Duodenal mucosa (tissue), 2 donors: ENCODE results near the gene AEBP1.

ENCODE experiments used
- H3K27ac ChIP-seq: one replicate; pipeline ENCODE4 v1.7.0; 2013; ENCODE audit warnings: low read depth, low read length
- H3K27me3 ChIP-seq, 2 donors: one replicate each; pipeline ENCODE4 v1.7.0; 2013; ENCODE audit warnings: low read length in 2 of 2, control low read depth in 1 of 2; ENCODE audit not compliant: insufficient read depth in 2 of 2, control insufficient read depth in 1 of 2
- H3K36me3 ChIP-seq, 2 donors: one replicate each; pipeline ENCODE4 v1.7.0; 2013; ENCODE audit warnings: low read length in 2 of 2, control low read depth in 1 of 2; ENCODE audit not compliant: insufficient read depth in 2 of 2, control insufficient read depth in 1 of 2
- H3K4me1 ChIP-seq, 2 donors: one replicate each; pipeline ENCODE4 v1.7.0; 2013; ENCODE audit warnings: low read length in 2 of 2, control low read depth in 1 of 2; ENCODE audit not compliant: insufficient read depth in 2 of 2, control insufficient read depth in 1 of 2
- H3K4me3 ChIP-seq, 2 donors: one replicate each; pipeline ENCODE4 v1.7.0; 2013; ENCODE audit warnings: low read length in 2 of 2, low read depth in 1 of 2
- H3K9ac ChIP-seq, 2 donors: one replicate each; pipeline ENCODE4 v1.7.0; 2013; ENCODE audit warnings: low read length in 2 of 2, low read depth in 1 of 2
- H3K9me3 ChIP-seq, 2 donors: one replicate each; pipeline ENCODE4 v1.7.0; 2013; ENCODE audit warnings: low read length in 2 of 2, control low read depth in 1 of 2; ENCODE audit not compliant: control insufficient read depth in 1 of 2

The AEBP1 gene

GRCh38 chr7:44077061-44077460 is 27.1 kb upstream of the AEBP1 start:
- Histone ChIP-seq H3K27me3 (no peaks in the 10 kb centered on the region), H3K36me3 (peaks cover 31 to 78% of the 10 kb centered on the region in 2 donors), H3K27ac (no peak overlapping the region), H3K4me1 (peaks cover 38 to 44% of the 10 kb centered on the region in 2 donors), H3K4me3 (no peak overlapping the region), H3K9me3 (no peaks in the 10 kb centered on the region), H3K9ac (no peak overlapping the region)

- H3K27ac ChIP-seq: no peak overlapping the region
- no peaks in the 10 kb centered on the region for H3K27me3 ChIP-seq
- no peaks in the 10 kb centered on the region for H3K9me3 ChIP-seq
- no peak overlapping the region for H3K4me3 ChIP-seq
- H3K36me3 ChIP-seq: peaks cover 29 to 77% of the 10 kb centered on the region in 2 donors
- H3K9ac ChIP-seq: no peak overlapping the region
- H3K4me1 ChIP-seq: peaks cover 32 to 38% of the 10 kb centered on the region in 2 donors
Observed at GRCh38 chr7:44077681-44078091, 26.5 kb upstream of the AEBP1 start.

DNA sequence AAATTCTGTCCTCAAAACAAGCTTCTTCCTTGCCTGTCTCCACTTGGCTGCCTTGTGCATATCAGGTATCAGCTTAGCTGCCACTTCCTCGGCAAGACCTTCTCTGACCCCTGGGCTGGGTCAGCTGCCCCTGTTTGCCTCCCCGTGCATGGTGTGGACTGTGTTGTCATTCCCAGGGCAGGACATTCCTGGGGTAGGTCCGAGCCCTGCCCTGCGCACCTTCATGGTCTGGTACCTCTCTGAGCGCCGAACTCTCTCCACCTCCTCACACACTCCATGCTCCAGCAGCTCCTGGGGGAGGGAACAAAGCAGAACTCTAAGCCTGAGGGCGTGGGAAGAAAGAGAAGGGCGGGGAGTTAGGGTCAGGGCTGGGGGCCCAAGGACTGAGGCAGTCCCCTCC is 25.6 kb upstream of the AEBP1 start:
- peaks cover 22 to 68% of the 10 kb centered on the region in 2 donors for H3K36me3 ChIP-seq
- peaks cover 23 to 29% of the 10 kb centered on the region in 2 donors for H3K4me1 ChIP-seq

DNA sequence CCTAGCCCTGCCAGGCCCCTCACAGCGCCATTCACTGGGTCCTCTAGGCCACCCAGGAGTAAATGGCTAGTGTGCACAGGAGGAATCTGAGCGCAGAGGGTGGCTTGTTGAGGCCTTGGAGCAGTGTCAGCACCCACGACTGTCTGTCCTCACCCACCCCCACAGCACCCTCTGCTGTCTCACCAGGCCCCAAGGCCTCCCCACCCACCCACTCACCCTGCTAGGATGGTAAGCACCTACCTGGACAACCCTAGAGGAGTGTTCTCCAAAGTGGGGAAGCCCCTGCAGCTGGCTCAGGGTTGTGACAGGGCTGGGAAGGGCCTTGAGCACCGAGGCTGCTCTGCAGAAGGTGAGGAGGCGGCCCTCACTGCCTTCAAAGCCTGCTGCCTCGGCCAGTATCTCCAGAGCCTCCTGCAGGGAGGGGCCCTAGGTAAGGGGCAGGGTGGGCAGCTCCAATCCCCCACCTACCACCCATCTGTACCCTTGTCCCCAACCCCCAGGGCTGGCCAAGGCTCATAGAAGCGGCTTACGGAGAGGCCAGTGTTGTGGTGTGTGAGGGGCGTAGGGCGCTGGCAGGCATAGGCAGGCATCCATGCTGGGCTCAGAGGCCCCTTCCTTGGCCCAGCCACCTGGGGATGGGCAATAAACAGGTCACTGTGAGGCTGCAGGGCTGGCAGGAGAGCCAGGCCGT is 24.7 kb upstream of the AEBP1 start:
- no peaks in the 10 kb centered on the region for H3K27me3 ChIP-seq
- peaks cover 22 to 60% of the 10 kb centered on the region in 2 donors for H3K36me3 ChIP-seq
- no peaks in the 10 kb centered on the region for H3K9me3 ChIP-seq
- no peak overlapping the region for H3K4me3 ChIP-seq
- no peak overlapping the region for H3K27ac ChIP-seq
- H3K9ac ChIP-seq: no peak overlapping the region
- peaks cover 18 to 20% of the 10 kb centered on the region in 2 donors for H3K4me1 ChIP-seq

More for the DNA sequence above, 25.6 kb upstream of the AEBP1 start:
- Histone ChIP-seq H3K4me3 (no peak overlapping the region), H3K9me3 (no peaks in the 10 kb centered on the region), H3K27ac (no peak overlapping the region), H3K27me3 (no peaks in the 10 kb centered on the region), H3K9ac (no peak overlapping the region)

DNA sequence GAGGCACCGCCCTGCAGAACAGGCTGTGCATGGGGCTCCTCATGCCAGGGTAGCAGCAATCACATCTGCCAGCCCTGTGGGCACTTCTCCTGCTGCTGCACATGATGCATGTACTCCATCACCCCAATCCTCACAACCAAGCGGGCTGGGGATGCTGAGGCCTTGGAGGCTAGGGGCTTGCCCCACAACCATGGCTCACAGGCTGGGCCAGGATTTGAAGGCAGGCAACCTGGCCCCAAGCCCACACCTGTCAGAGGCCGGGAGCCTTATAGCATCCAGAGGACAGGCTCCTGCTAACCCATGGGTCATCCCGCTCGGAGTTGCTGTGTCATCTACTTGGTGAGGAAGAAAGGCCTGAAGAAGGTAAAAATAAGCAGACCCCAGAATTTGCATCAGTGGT is 24.0 kb upstream of the AEBP1 start:
- Histone ChIP-seq H3K4me3 (no peak overlapping the region), H3K36me3 (peaks cover 22 to 57% of the 10 kb centered on the region in 2 donors), H3K27me3 (no peaks in the 10 kb centered on the region), H3K4me1 (peaks cover 18 to 20% of the 10 kb centered on the region in 2 donors), H3K9ac (no peak overlapping the region), H3K9me3 (no peaks in the 10 kb centered on the region), H3K27ac (no peak overlapping the region)

DNA sequence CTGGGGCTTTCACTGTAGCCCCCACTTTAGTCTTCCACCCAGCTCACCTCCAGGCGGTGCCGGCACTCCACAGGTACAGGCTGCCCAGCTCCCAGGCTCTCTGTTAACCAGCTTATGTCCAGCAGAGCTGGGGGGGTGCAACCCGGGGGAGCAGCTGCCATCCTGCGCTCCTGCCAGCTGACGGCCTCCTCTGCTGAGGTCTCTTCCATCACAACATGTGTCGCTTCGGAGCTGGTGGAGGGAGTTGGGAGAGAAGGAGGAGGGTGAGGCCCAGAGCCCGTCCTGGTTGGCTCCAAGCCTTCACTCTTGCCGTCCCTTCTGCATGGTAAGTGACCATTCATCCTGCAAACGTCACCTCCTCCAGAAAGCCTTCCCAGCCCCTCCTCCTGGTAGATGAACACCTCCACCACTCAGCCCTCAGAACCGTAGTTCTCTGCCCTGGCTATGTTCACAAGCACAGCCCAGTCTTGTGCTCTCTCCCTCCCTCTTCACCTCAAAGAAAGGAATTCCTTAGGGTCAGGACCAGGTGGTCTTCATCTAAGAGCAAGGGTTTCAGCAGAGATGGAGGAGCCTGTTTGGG is 23.4 kb upstream of the AEBP1 start:
- H3K27ac ChIP-seq: no peak overlapping the region
- H3K9ac ChIP-seq: peak overlapping the region in 1 of 2 donors; percentile 69
- peaks cover 18 to 20% of the 10 kb centered on the region in 2 donors for H3K4me1 ChIP-seq
- no peaks in the 10 kb centered on the region for H3K9me3 ChIP-seq
- H3K4me3 ChIP-seq: peak overlapping the region; percentile 78 to 86
- no peaks in the 10 kb centered on the region for H3K27me3 ChIP-seq
- H3K36me3 ChIP-seq: peaks cover 22 to 51% of the 10 kb centered on the region in 2 donors

DNA sequence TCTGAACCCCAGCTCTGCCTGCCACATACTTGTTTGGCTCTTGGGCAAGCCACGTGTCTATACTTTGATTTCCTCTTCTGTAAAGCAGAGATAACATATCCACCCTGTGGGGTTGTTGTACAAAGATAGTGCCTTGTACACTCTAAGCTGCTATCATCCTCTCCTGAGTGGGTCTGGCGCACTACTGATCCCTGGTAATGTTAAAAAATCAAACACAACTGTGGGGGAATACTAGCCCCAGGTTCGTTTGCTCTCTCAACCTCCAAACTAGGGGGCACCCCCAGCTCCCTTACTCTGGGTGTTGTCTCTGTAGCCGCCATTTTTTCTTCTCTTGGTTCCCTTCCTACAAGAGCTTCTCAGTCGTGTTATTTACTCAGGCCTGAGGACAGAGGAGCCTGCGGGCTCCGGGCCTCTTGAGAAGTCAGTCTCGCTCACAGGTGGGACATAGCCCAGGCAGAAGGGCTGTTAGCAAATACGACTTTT is 22.8 kb upstream of the AEBP1 start:
- peak overlapping the region; percentile 78 to 86 for H3K4me3 ChIP-seq
- H3K4me1 ChIP-seq: peaks cover 13 to 16% of the 10 kb centered on the region in 2 donors
- peaks cover 22 to 45% of the 10 kb centered on the region in 2 donors for H3K36me3 ChIP-seq
- H3K9ac ChIP-seq: peak overlapping the region in 1 of 2 donors; percentile 69
- H3K9me3 ChIP-seq: no peaks in the 10 kb centered on the region
- H3K27me3 ChIP-seq: no peaks in the 10 kb centered on the region
- H3K27ac ChIP-seq: no peak overlapping the region

- no peaks in the 10 kb centered on the region for H3K9me3 ChIP-seq
- H3K4me3 ChIP-seq: peak overlapping the region; percentile 72
- peak overlapping the region; percentile 82 for H3K27ac ChIP-seq
- peaks cover 12 to 13% of the 10 kb centered on the region in 2 donors for H3K4me1 ChIP-seq
- peak overlapping the region; percentile 58 to 67 for H3K9ac ChIP-seq
- H3K36me3 ChIP-seq: peaks cover 22 to 32% of the 10 kb centered on the region in 2 donors
- no peaks in the 10 kb centered on the region for H3K27me3 ChIP-seq
Observed at GRCh38 chr7:44082541-44083207, 21.5 kb upstream of the AEBP1 start.

GRCh38 chr7:44083796-44084195 is 20.3 kb upstream of the AEBP1 start:
- Histone ChIP-seq H3K27me3 (no peaks in the 10 kb centered on the region), H3K36me3 (peaks cover 13 to 20% of the 10 kb centered on the region in 2 donors), H3K9me3 (no peaks in the 10 kb centered on the region), H3K27ac (no peak overlapping the region), H3K4me1 (peaks cover 17% of the 10 kb centered on the region in 2 donors), H3K4me3 (no peak overlapping the region), H3K9ac (no peak overlapping the region)

GRCh38 chr7:44084701-44085100 is 19.4 kb upstream of the AEBP1 start:
- Histone ChIP-seq H3K36me3 (peaks cover 7 to 11% of the 10 kb centered on the region in 2 donors), H3K9ac (no peak overlapping the region), H3K27me3 (no peaks in the 10 kb centered on the region), H3K9me3 (no peaks in the 10 kb centered on the region), H3K4me1 (peaks cover 17% of the 10 kb centered on the region in 2 donors), H3K27ac (no peak overlapping the region), H3K4me3 (no peak overlapping the region)
